GM18511 (cell line): Measurements from ENCODE around the gene FBXL7.

Experiments
- ATAC-seq: cut with Tn5 transposase; IDR thresholded peaks from one replicate; pipeline ENCODE4 v1.9.1; 2021; ENCODE audit warnings: mild to moderate bottlenecking, moderate library complexity; ENCODE audit not compliant: unreplicated experiment

The FBXL7 gene

GRCh38 chr5:15752663-15753285, 252.8 kb downstream of the FBXL7 start:
- no peak for ATAC-seq

- ATAC-seq = no peak
Observed at GRCh38 chr5:15753752-15754151, 253.8 kb downstream of the FBXL7 start.

GRCh38 chr5:15757103-15757502, 257.1 kb downstream of the FBXL7 start:
- ATAC-seq = no peak

DNA sequence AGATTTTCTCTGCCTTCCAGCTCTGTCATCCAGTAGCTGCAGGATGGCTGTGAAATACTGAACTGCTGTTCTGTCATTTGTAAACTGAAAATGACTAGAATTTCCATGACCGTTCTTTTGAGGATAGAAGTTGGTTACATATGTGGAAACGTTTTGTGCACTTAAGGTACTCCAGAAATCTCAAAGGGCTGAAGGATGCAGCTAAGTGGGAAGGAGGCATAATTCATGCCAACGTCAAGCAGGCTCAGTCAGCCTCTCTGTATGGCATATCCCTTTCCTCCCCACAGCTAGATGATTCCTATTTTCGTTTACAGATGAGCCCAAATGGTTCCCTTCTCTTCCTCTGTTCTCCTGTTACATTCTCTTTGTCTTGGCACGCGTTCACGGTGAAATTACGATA, 257.6 kb downstream of the FBXL7 start:
- no peak for ATAC-seq

DNA sequence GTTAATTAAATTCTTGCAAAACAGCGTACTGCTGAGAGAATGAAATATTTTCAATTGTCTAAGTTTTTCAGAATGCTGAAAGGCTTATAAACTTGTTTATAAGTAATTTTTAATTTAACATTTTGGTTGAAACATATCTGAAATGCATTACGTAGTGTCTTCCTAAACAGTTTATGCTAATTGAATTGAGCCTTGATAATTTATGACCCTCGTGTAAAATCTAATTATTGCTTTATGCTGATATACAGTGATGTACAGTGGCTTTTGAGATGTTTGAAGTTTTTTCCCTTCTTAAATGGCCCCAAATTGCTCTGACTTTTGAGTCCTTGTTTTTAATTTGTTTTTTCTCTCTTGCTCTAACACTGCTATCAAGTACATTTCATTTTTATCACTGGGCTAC, 262.7 kb downstream of the FBXL7 start:
- no peak for ATAC-seq

DNA sequence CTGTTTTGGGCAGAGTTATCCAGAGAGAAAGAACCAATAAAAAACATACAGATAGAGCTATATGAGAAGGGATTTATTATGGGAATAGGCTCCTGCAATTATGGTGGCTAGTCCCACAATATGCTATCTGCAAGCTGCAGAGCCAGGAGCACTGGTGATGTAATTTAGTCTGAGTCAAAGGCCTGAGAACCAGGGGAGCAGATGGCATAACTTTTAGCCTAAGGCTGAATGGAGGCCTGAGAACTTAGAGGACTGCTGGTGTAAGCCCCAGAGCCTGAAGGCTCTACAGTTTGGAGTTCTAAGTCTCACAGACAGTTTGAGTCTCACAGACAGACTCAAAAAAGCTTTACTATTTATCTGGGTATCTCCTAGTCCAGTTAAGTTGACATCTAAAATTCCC, 263.8 kb downstream of the FBXL7 start:
- no peak for ATAC-seq

- ATAC-seq = no peak
Observed at GRCh38 chr5:15768936-15769335, 269.0 kb downstream of the FBXL7 start.

DNA sequence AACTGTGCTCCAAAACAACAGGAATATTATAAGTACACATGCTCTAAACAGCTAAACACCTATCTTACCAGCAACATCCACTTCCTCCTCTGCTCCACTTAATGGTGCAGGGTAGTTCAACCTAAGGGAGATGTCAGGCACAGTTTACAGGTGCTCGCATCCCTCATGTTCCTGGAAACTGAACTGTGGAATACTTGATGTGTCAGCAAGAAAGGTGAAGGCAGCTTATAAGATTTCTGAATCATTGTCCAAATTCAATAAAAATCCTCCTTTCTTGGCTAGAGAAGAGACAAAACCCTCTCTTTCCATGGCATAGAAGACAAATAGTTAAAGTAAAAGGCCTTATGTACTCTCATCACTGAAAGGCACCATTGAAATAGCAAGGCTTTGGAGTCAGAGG, 272.2 kb downstream of the FBXL7 start:
- ATAC-seq = no peak

GRCh38 chr5:15774632-15775031, 274.7 kb downstream of the FBXL7 start:
- ATAC-seq = no peak

GRCh38 chr5:15776346-15776745, 276.4 kb downstream of the FBXL7 start:
- ATAC-seq = no peak

- ATAC-seq = no peak
Observed at GRCh38 chr5:15783734-15784133, 283.8 kb downstream of the FBXL7 start.

- ATAC-seq = no peak
Observed at GRCh38 chr5:15785531-15785981, 285.6 kb downstream of the FBXL7 start.

DNA sequence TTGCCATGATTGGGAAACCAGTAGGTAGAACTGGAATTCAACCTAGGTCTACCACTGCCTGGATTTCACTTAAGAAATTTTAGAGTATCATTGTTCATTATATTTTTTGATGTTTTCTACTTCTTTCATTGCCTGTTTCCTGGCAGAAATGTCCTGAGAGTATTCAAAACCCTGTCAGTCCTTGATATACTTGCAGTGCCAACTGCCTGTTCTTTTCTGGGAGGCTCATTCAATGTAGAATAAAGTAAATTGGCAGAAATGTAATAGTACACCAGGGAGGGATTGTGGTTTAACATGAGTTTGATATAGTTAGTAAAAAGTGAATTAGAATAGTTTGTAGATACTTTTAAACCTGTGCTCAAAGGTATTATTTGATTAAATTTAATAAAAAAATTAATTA, 286.3 kb downstream of the FBXL7 start:
- ATAC-seq = no peak

GRCh38 chr5:15786884-15787283, 286.9 kb downstream of the FBXL7 start:
- ATAC-seq = no peak

DNA sequence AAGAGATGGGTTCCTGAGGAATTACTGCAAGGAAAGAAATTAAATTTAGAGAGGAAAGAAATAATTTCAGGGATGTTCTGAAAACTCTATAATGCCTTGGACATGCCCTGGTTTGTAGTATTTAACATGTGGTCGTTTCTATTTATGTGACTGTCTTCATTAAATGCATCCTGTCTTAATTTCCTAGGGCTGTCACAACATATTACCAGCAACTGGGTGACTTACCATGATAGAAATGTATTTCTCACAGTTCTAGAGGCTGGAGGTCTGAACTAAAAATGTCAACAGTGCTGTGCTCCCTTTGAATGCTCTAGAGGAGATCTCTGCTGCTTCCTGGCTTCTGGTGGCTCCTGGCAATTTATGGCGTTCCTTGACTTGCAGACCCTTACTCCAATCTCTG, 287.7 kb downstream of the FBXL7 start:
- ATAC-seq = no peak

DNA sequence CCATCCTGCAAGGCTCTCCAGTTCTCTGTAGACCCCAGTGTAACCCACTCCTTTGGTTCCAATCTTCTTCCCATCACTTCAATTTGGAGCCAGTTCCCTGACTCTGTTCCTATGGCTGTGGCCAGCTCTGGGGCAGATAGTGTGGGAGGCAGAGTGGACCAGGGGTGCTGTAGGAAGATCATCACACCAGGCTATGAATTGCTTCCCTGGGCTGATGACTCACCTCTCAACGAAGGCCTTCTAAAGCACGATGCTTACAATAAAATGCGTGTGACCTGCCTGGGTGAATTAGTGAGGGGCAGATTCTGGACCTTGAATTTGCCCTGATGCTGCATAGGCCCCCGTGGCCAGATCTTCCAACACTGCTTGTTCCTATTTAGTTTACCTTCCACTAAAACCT, 289.7 kb downstream of the FBXL7 start:
- ATAC-seq = no peak

GRCh38 chr5:15790446-15791018, 290.6 kb downstream of the FBXL7 start:
- no peak for ATAC-seq

DNA sequence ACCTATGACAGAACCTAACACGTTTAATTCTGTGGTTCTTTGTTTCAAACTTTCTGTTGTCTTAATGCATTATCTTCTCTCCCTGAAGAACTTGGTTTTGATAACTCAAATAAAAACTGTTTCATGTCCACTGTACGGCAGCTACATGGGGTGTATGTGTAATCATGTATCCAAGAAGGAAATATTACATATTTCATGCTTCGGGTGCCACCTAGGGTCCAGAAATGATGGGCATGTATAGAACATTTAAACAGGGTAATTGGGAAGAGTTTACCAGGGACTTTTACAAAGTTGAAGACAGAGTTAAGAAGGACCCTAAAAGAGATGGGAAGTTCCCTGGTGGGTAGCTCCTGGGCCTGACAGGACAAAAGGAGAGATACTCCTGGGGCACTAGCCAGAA, 291.3 kb downstream of the FBXL7 start:
- ATAC-seq = no peak

DNA sequence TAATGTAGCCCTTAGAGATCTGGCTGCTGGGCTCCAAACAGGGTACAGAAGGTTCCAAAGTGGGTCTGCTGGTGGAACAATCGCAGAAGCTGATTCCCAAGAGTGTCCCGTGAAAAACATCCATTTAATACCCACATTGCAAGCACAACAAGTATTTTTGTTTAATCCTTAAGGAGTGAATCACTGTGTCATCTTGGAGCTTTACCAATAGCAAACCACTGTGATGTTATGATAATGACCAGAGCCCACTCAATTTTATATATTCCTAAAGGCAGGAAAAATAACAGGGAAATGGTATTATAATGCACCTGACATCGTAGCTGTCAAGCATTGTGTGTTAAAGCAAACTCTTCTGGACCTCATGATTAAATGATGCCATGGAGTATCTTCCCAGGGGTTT, 291.9 kb downstream of the FBXL7 start:
- no peak for ATAC-seq

DNA sequence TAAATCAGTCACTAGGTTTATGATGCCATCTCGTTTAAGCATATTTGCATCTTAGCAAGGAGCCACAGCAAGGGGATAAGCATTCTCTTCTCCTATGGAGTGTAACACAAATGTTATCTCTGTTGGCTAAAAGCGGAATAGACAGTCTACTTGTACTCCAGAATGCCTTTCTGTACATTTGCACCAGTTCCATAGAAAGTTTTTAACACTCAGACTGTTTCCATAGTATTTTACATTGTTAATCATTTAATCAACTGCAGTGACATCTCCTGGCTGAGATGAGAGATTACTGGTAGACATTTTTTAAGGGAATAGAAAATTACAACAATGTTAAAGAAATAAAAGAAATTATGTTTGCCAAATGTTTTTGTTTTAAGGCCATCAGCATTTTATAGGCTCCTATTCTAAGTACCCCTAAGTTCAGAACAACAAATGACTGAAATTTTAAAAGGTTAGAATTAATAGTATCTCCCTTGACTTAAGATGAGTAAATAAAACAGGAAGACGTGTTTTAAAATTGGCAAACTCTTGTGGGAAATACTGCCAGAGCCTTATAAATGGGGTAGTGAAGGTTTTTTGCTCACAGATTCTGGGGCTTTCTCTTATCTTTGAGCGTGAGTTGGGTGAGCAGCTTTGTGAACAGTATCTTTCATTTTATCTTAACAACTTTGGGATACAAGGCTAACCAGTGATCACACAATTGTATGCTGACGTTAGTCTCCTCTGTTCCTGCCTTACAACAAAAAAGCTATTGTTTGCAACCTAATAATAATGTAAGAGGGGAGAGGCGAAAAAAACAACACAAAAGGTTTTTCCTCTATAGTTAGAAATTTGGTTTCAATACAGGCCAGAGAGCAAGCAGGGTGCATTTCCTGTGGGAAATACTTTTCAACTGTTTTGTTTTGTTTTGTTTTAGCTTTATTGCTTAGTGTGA, 294.3 kb downstream of the FBXL7 start:
- no peak for ATAC-seq

DNA sequence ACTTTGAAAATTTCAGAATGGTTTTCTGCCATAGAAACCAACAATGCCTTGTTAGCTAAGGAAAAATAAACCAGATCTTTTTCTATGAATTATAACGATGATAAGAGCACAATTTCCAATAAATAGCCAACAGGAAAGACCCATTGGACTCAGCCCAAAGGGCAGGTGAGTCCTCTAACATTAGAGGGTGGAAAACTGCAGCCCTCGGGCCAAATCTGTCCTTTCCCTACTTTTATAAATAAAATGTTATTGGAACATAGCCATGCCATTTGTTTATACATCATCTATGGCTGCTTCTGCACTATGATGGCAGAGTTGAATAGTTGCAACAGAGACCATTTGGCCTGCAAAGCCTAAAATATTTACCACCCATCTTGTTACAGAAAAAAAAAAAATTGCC, 296.1 kb downstream of the FBXL7 start:
- no peak for ATAC-seq

GRCh38 chr5:15796557-15796956, 296.6 kb downstream of the FBXL7 start:
- no peak for ATAC-seq
